HUES64 (cell line): ENCODE data around the gene AQP12A.

Experiments
- H3K27ac ChIP-seq: 2 replicates; pipeline ENCODE4 v1.7.0; 2013; ENCODE audit warnings: low read depth, low read length, inconsistent platforms
- H3K27me3 ChIP-seq: 2 replicates; pipeline ENCODE4 v1.6.1; 2013; ENCODE audit warnings: mild to moderate bottlenecking, low read length; ENCODE audit not compliant: insufficient read depth
- H3K36me3 ChIP-seq: 2 replicates; pipeline ENCODE4 v1.6.1; 2013; ENCODE audit warnings: mild to moderate bottlenecking, low read length; ENCODE audit not compliant: insufficient read depth
- H3K4me1 ChIP-seq: 2 replicates; pipeline ENCODE4 v1.6.1; 2013; ENCODE audit warnings: mild to moderate bottlenecking, low read length, moderate library complexity; ENCODE audit not compliant: insufficient read depth
- H3K4me3 ChIP-seq: 2 replicates; pipeline ENCODE4 v1.5.1; 2013; ENCODE audit warnings: mild to moderate bottlenecking, low read length, moderate library complexity
- H3K9ac ChIP-seq: 2 replicates; pipeline ENCODE4 v1.6.1; 2013; ENCODE audit warnings: mild to moderate bottlenecking, low read depth, low read length
- H3K9me3 ChIP-seq: 2 replicates; pipeline ENCODE4 v1.6.1; 2013; ENCODE audit warnings: low read depth, low read length; ENCODE audit not compliant: insufficient read depth
- WGBS: fragments of 150-250, 120-280 bp; methylation state at CpG from one replicate; pipeline ENCODE4 v1.1.7; 2013; ENCODE audit warnings: missing lambda C conversion rate; 5-methylcytosine and 5-hydroxymethylcytosine counted together

The AQP12A gene

DNA sequence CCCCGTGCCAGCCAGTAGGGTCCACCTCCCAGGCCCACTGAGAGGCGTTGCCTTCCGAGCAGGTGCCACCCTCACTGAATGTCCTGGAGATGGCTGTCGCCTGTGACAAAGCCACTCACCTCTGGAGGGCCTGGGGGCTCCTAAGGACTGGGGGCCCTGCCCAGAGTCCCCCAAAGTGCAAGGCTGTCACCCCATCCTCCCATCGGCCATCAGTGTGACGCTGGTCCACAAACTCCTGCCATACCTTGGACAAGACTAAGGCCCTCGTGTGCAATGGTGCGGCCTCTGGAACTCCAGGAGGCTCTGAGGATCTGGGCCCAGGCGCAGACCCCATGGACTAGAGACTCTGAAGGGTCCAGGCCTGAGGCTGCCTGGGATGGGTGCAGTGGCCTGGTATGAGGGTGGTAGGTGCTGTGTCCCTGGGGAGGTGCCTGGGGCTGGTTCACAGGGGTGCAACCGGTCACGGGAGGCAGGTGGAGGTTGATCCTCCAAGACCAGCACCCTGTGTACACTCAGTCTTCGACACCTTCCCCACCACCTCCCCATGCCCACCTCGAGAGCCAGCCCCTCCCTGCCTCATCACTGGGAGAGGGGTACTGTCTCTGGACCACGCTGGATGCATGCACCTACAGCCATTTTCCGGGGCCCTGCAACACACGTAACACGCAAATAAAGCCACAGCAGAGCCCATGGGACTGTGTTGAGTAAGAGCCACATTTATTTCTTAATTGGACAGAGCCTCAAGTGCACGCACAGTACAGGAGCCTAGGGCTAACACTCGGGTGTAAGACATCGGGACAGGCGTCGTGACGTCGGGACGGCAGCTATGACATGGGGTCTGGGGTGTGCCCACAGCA is 21.6 kb downstream of the AQP12A start:
- no peak overlapping the region for H3K9ac ChIP-seq
- H3K4me1 ChIP-seq = no peaks in the 10 kb centered on the region
- 93% methylated on average over 23 of the region's 25 CpGs for WGBS

DNA sequence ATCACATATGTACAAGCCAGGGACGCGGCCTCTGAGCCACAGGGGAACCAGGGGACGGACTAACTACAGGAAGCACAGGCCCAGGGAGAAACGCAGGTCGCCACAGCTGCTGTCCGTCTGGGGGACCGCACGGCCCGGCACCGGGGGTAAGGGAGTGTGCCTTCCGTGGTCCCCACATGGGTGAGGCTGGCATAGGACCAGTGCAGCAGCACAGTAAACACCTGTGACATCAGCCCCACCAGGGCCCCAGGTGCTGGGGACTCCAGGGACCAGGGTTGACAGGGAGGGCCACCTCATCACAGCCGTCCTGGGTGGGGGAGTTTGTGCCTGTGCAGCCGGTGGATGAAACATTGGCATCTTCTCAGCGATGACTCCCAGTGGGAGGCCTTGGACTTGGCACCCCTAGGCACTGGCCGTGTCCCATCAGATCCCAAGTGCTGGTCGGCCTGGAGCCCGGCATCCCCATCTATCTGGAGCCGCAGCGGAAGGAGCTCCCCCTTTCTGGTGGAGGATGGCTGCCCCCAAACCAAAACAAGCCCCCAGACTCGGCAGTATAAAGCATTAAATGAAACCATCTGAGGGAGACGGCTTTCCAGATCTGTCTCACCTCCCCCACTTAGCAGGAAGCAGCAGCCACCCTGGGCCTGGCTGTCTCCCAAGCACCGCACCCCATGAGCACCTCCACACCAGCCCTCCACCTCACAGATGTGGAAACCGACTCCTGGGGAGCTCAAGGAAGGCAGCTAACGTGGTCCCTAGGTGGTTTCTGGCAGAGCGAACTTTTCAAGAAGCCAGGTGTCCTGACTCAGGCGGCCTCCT is 22.5 kb downstream of the AQP12A start:
- no peaks in the 10 kb centered on the region for H3K9me3 ChIP-seq
- no peak overlapping the region for H3K27ac ChIP-seq
- whole genome bisulfite sequencing = 95% methylated on average over 26 of the region's 26 CpGs
- H3K4me3 ChIP-seq = no peak overlapping the region
- H3K9ac ChIP-seq = no peak overlapping the region
- no peaks in the 10 kb centered on the region for H3K27me3 ChIP-seq
- H3K4me1 ChIP-seq = no peaks in the 10 kb centered on the region
- H3K36me3 ChIP-seq = peaks cover 25% of the 10 kb centered on the region

More for the DNA sequence above, 21.6 kb downstream of the AQP12A start:
- Histone ChIP-seq H3K9me3 (no peaks in the 10 kb centered on the region), H3K27ac (no peak overlapping the region), H3K27me3 (no peaks in the 10 kb centered on the region), H3K36me3 (peaks cover 17% of the 10 kb centered on the region), H3K4me3 (no peak overlapping the region)

DNA sequence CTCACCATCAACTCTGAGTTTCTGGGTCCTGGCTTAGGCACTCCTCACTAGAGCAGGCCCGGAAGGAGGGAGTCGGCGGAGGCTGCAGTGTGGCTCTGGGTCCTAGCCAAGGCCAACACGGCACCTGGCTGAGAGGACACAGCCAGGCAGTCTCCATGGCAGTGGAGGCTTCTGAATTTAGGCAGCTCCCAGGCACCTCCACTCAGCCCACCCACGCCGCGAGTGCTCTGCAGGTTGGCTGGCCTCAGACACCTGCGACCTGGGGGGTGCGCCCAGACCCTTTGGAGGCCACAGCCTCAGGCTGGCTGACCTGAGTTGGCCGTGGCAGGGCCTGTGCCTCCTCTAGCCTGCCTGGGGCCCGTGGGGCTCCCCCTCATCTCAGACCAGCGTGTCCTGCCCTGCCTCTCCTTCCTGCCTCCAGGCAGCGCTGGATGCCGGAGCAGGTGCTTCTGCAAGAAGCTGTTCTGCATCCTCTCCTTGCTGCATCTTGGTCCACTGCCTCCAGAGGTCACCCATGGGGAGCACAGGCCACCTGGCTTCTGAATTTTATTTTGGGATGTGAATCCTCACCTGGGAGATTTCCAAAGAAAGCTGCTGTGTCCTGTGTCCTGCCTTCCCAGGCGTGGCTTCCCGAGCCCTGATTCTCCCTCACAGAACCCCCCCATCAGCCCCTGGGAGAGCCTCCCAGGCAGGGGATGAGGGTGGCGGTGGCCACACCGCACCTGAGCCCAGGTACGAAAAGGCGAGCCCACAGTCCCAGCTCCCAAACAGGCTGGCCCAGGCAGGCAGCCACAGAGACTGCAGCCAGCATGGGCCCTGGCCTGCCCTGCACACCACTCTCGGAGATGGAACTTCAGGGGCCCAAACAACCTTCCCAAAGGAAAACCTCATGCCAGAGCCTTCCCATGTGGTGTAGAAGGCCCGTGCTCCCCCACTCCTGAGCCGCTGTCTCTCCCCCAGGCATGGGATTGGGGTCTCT is 23.4 kb downstream of the AQP12A start:
- H3K27me3 ChIP-seq = no peaks in the 10 kb centered on the region
- H3K4me3 ChIP-seq = no peak overlapping the region
- no peaks in the 10 kb centered on the region for H3K4me1 ChIP-seq
- no peak overlapping the region for H3K9ac ChIP-seq
- no peak overlapping the region for H3K27ac ChIP-seq
- no peaks in the 10 kb centered on the region for H3K9me3 ChIP-seq
- WGBS = 93% methylated on average over 23 of the region's 23 CpGs
- H3K36me3 ChIP-seq = peaks cover 32% of the 10 kb centered on the region

DNA sequence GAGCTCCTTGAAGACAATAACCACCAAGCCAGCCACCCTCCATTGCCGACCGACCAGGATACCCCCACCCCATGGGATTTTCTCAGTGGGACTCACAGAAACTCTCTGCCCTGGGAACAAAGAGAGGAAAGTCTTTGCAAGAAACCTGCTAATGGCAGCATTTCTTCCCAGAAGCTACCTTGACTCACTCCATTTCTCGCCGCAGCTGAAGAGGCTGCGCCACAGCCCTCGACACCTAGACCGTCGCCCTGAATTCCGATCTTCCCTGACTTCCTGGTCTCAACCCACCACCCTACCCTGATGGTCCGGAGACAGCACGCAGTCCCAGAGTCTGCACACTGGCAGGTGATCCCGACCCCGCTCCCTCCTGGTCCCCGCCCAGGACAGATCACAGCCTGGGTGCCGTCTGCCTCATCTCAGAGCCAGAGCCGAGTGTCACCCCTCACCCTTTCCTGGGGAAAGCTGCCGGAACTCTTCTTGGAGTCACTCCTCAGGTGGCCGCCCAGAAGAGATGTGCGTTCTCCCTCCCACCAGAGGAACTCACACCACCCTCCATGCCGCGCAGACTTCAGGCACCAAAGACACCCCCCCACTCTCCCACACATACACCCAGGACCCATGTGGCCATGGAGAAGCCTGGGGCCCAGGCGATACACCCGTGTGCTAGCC is 24.6 kb downstream of the AQP12A start:
- peaks cover 41% of the 10 kb centered on the region for H3K36me3 ChIP-seq
- no peaks in the 10 kb centered on the region for H3K9me3 ChIP-seq
- H3K4me1 ChIP-seq = no peaks in the 10 kb centered on the region
- H3K27ac ChIP-seq = no peak overlapping the region
- no peak overlapping the region for H3K4me3 ChIP-seq
- H3K27me3 ChIP-seq = no peaks in the 10 kb centered on the region
- no peak overlapping the region for H3K9ac ChIP-seq
- 94% methylated on average over 23 of the region's 23 CpGs for WGBS

DNA sequence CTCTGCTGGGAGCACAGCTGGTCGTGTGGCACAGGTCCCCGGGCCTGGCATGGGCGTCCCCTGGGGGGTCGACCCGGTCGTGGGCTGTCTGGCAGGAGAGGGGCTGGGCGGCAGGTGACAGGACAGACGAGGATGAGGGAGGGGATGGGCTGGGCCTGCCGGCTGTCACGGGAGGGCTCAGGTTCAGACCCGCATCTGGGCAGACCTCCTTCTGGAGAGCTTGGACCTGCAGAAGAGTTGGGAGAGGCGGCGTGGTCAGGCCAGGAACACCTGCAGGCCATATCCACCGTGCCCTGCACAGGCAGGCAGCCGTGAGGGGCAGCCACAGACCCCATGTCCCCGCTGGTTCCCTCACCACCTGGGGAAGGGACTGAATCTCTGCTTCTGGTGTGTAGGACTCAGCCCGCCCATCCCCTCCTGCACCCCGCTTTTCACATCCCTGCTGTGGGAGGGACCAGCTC is 25.5 kb downstream of the AQP12A start:
- Histone ChIP-seq H3K27ac (no peak overlapping the region), H3K36me3 (peaks cover 51% of the 10 kb centered on the region), H3K9me3 (no peaks in the 10 kb centered on the region), H3K27me3 (no peaks in the 10 kb centered on the region), H3K4me3 (no peak overlapping the region), H3K4me1 (no peaks in the 10 kb centered on the region), H3K9ac (no peak overlapping the region)
- WGBS = 96% methylated on average over 18 of the region's 18 CpGs

DNA sequence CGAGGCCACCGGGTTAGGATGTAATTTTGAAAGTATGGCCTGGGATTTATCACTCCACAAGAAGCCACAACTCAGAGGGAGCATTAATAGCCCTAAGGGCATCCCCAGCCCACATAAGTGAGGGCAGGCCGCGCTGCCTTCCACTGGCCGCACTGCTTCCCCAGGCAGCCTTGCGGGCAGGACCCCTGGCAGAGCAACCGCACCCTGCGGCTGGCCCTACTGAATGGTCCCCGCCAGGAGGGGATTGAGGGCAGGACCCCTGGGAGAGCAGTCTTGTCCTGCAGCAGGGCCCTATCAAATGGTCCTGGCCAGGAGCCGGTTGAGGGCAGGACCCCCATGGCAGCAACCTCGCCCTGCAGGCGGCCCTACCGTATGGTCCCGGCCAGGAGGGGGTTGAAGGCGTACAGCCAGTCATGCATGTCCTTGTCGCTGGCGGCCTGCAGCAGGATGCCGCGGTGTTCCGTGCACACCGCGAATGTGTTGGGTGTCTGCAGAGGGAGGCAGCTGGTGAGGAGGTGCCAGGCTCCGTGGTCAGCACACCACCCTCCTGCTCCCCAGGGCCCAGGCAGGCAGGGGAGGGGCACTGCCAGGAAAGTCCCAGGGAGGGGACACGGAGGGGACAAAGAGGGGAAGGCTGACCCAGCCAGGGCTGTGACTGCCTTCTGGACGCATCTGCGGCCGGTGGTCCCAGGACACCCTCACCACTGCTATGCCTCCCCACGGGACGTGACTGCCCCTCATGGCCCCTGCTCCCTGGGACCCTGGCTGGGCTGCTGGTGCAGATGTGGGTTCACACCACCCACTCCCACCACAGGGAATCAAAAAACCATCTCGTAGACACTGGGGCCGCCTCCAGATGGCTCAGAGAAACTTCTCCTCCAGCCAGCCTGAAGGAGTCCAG is 26.3 kb downstream of the AQP12A start:
- Histone ChIP-seq H3K4me1 (no peaks in the 10 kb centered on the region), H3K9ac (no peak overlapping the region), H3K27ac (no peak overlapping the region), H3K27me3 (no peaks in the 10 kb centered on the region), H3K9me3 (no peaks in the 10 kb centered on the region), H3K4me3 (no peak overlapping the region), H3K36me3 (peaks cover 58% of the 10 kb centered on the region)
- WGBS = 95% methylated on average over 31 of the region's 31 CpGs

DNA sequence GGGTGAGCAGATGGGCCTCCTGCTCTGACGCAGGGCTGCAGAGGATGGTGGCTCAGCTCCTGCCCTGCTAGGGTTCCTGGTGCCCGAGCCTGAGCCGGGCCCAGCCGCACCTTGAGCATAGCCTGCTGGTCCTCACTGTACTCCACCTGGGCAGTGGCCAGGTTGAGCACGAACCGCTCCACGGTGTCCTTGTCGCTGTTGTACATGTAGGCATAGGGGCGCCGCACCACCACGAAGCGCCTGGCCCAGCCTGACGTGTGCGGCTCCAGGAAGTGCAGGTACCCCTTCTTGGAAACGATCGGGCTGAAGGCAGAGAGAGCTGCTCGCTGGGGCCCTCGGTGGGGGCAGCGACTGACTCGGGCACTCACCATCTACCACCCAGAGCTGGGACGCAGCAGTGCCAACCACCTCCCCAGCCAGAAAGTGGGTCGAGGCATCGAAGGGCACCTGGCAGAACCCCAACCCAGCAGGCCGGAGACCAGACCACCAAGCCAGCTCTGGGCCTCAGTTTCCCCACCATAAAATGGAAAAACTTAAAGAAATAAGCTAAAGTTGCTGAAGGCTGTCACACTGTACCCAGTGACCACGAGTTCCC is 27.3 kb downstream of the AQP12A start:
- no peaks in the 10 kb centered on the region for H3K9me3 ChIP-seq
- no peak overlapping the region for H3K9ac ChIP-seq
- WGBS = 96% methylated on average over 25 of the region's 25 CpGs
- H3K4me3 ChIP-seq = no peak overlapping the region
- no peaks in the 10 kb centered on the region for H3K4me1 ChIP-seq
- H3K27ac ChIP-seq = no peak overlapping the region
- no peaks in the 10 kb centered on the region for H3K27me3 ChIP-seq
- peaks cover 69% of the 10 kb centered on the region for H3K36me3 ChIP-seq

DNA sequence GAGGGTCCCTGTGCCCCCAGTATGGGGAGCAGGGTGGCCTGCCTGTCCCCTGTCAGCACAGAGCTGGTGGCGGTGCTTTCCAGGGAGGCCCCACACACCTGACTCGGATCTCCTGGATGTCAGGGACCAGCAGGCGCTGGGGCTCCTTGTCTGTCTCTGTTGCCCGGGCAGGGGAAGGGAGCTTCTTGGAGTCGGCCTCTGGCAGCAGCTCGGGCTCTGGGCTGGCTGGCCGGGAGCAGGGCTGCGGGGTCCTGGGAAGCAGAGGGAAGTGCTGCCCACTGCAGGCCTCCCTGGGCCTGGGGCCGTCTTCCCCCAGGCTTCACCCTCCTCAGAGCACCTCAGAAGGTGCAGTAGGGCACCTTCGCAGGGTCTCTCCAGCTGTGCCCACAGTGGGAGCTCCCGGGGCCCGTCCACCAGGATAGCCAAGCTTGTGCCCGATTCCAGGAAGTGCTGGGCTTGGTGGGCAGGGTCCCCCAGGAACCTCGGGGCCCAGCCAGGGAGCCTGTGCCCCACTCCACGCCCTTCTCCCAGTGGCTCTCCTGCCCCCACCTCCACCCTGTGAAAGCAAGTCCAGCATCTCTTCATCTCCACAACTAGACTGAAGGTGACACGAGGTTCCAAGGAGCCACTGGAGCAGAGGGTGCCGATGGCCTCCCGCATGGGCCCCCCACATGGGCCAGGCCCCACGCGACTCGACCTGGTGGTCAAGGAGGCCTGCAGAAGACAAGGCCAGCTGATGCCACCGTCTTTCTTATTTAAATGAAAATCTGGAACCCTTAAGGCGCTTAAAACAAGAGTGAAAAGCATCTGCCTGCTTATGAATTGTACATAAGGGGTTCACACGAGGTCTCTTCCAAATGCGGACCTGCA is 28.2 kb downstream of the AQP12A start:
- Histone ChIP-seq H3K9ac (no peak overlapping the region), H3K27ac (no peak overlapping the region), H3K9me3 (no peaks in the 10 kb centered on the region), H3K36me3 (peaks cover 74% of the 10 kb centered on the region), H3K4me3 (no peak overlapping the region), H3K4me1 (no peaks in the 10 kb centered on the region), H3K27me3 (no peaks in the 10 kb centered on the region)
- WGBS = 93% methylated on average over 25 of the region's 25 CpGs
